Body of pancreas (tissue), 4 donors: ENCODE results near the gene SLAMF6.

Experiments
- CTCF ChIP-seq, 7 experiments: fragments of 450-650 bp in 4 of 7; fragments of 200-600 bp in 3 of 7; sonication (generic) in 3 of 7; IDR thresholded peaks; one replicate each; pipeline ENCODE4 v1.5.1; 2016 to 2019; ENCODE audit warnings: antibody characterized with exemption in 7 of 7
- POLR2A ChIP-seq, 3 donors: fragments of 450-650 bp; IDR thresholded peaks; one replicate each; pipeline ENCODE4 v1.6.1; 2016; ENCODE audit warnings: antibody characterized with exemption in 3 of 3, mild to moderate bottlenecking in 2 of 3

- TF ChIP-seq POLR2A (IDR thresholded peaks at IDR 0.05), result no peak
- TF ChIP-seq CTCF (IDR thresholded peaks at IDR 0.05), result no peak
These were observed 76.0 kb downstream of the SLAMF6 start for GRCh38 chr1:160446945-160447600.
